ENCODE data around the gene LDLRAP1. TPM values are rescaled to one million over a fixed set of nuclear protein-coding genes. Genes with fewer than 3 reads are reported as not detected.
A peak's percentile ranks its signal among the peaks of the same experiment; 100 is the strongest.

The LDLRAP1 gene
- total and polyA plus RNA-seq, 7 experiments from 2014 or later = 28.1 to 853 (median 301) TPM

DNA sequence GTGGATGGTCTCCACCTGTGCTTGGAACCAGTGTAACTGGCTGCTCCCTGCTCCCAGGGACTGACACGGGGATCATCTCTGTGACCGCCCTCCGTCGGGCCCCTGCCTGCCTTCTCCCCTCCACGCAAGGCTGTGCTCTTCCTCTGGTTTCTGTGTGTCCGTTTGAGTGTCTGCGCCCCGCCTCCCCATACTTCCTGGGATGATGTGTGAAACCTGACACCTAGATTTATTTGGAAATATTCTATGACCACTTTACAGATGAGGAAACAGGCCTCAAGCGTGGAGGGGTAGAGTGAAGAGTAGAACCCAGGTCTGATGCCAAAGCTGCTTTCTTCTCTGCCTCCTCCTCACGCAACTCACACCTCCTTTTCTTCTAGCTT lies 24.3 kb downstream of the LDLRAP1 start:
- CTCF ChIA-PET = interaction anchor here (0.9 to 4.0 kb wide), 6 partner anchors 8 to 69 kb away, joined by 3 to 34 read pairs (median 4); partner anchors contain the start of gene LDLRAP1
- Mint-ChIP-seq H3K27ac (peak overlapping the region in 8 of 9 donors; percentile 88 to 98 (median 94)), H3K9me3 (no peaks in the 10 kb centered on the region), H3K27me3 (no peaks in the 10 kb centered on the region), H3K4me1 (peaks cover 34 to 80% (median 69%) of the 10 kb centered on the region in 7 donors), H3K4me3 (peak overlapping the region in 9 of 10 donors; percentile 36 to 99 (median 74)), H3K36me3 (peaks cover 14 to 44% (median 27%) of the 10 kb centered on the region in 5 donors)
- no peak for ATAC-seq
- H3K27ac ChIP-seq (ENCODE audit: low read depth, low read length) = peak overlapping the region; percentile 83
- peaks cover 0 to 54% (median 5%) of the 10 kb centered on the region in 3 experiments for H3K36me3 ChIP-seq (ENCODE audit: control insufficient read depth in 2 of 3, insufficient read depth in 3 of 3, low read length in 3 of 3)
- intact Hi-C loops (cut with micrococcal nuclease) = loop anchor here in 1 of 2 donors (10.0 kb wide), 3 partner anchors 643 to 1153 kb away; partner anchors contain the start of genes NIPAL3, SRRM1 and STPG1
- H3K27me3 ChIP-seq (ENCODE audit: control insufficient read depth in 2 of 2, insufficient read depth in 2 of 2, low read length in 2 of 2) = no peaks in the 10 kb centered on the region
- peaks cover 38 to 42% of the 10 kb centered on the region in 2 donors for H3K4me1 ChIP-seq (ENCODE audit: control insufficient read depth in 2 of 2, insufficient read depth in 2 of 2, low read length in 2 of 2)
- H3K4me3 ChIP-seq (ENCODE audit: low read length) = no peak overlapping the region
- no peaks in the 10 kb centered on the region for H3K9me3 ChIP-seq (ENCODE audit: control insufficient read depth in 2 of 3, low read length in 3 of 3)
- DNase-seq = no peak
- POLR2A ChIA-PET = interaction anchor here (1.1 to 15.3 kb wide), 7 partner anchors 11 to 253 kb away, joined by 3 to 442 read pairs (median 4); partner anchors contain the start of gene LDLRAP1

GRCh38 chr1:25568090-25568833 lies 24.9 kb downstream of the LDLRAP1 start:
- H3K9me3 Mint-ChIP-seq = no peaks in the 10 kb centered on the region
- Histone ChIP-seq H3K4me3 (ENCODE audit: low read length) (no peak overlapping the region), H3K9me3 (ENCODE audit: control insufficient read depth in 2 of 3, low read length in 3 of 3) (no peaks in the 10 kb centered on the region), H3K36me3 (ENCODE audit: control insufficient read depth in 2 of 3, insufficient read depth in 3 of 3, low read length in 3 of 3) (peaks cover 0 to 53% (median 5%) of the 10 kb centered on the region in 3 experiments), H3K27me3 (ENCODE audit: control insufficient read depth in 2 of 2, insufficient read depth in 2 of 2, low read length in 2 of 2) (no peaks in the 10 kb centered on the region), H3K27ac (ENCODE audit: low read depth, low read length) (peak overlapping the region; percentile 83), H3K4me1 (ENCODE audit: control insufficient read depth in 2 of 2, insufficient read depth in 2 of 2, low read length in 2 of 2) (peaks cover 34 to 47% of the 10 kb centered on the region in 2 donors)
- H3K27me3 Mint-ChIP-seq = no peaks in the 10 kb centered on the region
- H3K36me3 Mint-ChIP-seq = peaks cover 14 to 38% (median 21%) of the 10 kb centered on the region in 5 donors
- ChIA-PET POLR2A (interaction anchor here (1.3 to 15.3 kb wide), 5 partner anchors 12 to 252 kb away, joined by 3 to 442 read pairs (median 33); partner anchors contain the start of gene LDLRAP1), CTCF (interaction anchor here (0.9 to 4.0 kb wide), 6 partner anchors 8 to 69 kb away, joined by 3 to 34 read pairs (median 4); partner anchors contain the start of gene LDLRAP1)
- peaks cover 34 to 83% (median 74%) of the 10 kb centered on the region in 7 donors for H3K4me1 Mint-ChIP-seq
- intact Hi-C loops (cut with micrococcal nuclease) = loop anchor here in 1 of 2 donors (10.0 kb wide), 3 partner anchors 643 to 1153 kb away; partner anchors contain the start of genes NIPAL3, SRRM1 and STPG1
- no peak for DNase-seq
- no peak for ATAC-seq
- H3K27ac Mint-ChIP-seq = peak overlapping the region in 8 of 9 donors; percentile 88 to 98 (median 94)
- H3K4me3 Mint-ChIP-seq = peak overlapping the region in 9 of 10 donors; percentile 36 to 99 (median 74)

DNA sequence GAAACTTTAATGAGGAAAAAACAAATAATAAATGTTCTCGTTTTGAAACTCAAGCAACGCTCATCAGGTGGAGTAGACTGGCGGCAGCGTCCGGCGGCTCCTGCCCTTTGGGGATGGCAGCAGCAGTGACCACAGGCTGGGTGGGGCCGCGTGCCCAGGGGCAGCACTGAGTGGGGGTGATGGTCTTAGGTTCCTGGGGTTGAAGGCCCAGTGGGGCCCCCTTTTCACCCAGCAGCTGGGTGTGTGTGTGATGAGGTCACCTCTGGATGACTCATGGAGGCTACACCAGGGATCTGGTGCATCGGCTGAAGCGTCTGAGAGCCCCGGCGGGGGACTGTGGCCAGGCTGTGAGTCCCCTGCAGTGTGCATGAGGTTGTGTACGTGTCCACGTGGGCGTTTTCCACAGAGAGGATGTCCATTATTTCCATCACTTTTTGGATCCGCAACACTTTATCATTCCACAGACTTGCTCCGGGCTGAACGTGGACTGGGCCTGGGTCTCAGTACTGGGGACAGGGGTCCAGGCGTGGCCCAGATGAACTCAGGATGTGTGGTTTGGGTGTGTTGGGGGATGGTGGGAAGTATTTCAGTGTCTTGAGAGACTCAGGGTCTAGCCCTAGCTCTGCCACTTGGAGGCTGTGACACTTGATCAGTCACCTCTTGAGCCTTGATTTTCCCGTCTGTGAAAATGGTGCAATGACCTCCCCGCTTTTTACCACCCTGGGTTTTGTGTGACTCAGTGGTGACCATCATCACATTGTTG lies 25.6 kb downstream of the LDLRAP1 start:
- H3K27ac ChIP-seq (ENCODE audit: low read depth, low read length) = peak overlapping the region; percentile 83
- no peak overlapping the region for H3K4me3 ChIP-seq (ENCODE audit: low read length)
- H3K9me3 ChIP-seq (ENCODE audit: control insufficient read depth in 2 of 3, low read length in 3 of 3) = no peaks in the 10 kb centered on the region
- peaks cover 33 to 89% (median 78%) of the 10 kb centered on the region in 7 donors for H3K4me1 Mint-ChIP-seq
- peaks cover 14 to 36% (median 21%) of the 10 kb centered on the region in 5 donors for H3K36me3 Mint-ChIP-seq
- no peaks in the 10 kb centered on the region for H3K27me3 Mint-ChIP-seq
- intact Hi-C loops (cut with micrococcal nuclease) = loop anchor here in 1 of 2 donors (10.0 kb wide), 3 partner anchors 644 to 1154 kb away; partner anchors contain the start of genes NIPAL3, SRRM1 and STPG1
- peak overlapping the region in 8 of 10 donors; percentile 5 to 96 (median 45) for H3K4me3 Mint-ChIP-seq
- H3K9me3 Mint-ChIP-seq = no peaks in the 10 kb centered on the region
- H3K36me3 ChIP-seq (ENCODE audit: control insufficient read depth in 2 of 3, insufficient read depth in 3 of 3, low read length in 3 of 3) = peaks cover 0 to 45% (median 0%) of the 10 kb centered on the region in 3 experiments
- peaks cover 27 to 52% of the 10 kb centered on the region in 2 donors for H3K4me1 ChIP-seq (ENCODE audit: control insufficient read depth in 2 of 2, insufficient read depth in 2 of 2, low read length in 2 of 2)
- H3K27me3 ChIP-seq (ENCODE audit: control insufficient read depth in 2 of 2, insufficient read depth in 2 of 2, low read length in 2 of 2) = no peaks in the 10 kb centered on the region
- peak overlapping the region in 8 of 9 donors; percentile 51 to 98 (median 92) for H3K27ac Mint-ChIP-seq
- DNase-seq = no peak
- POLR2A ChIA-PET = interaction anchor here (0.7 to 11.3 kb wide), 7 partner anchors 8 to 206 kb away, joined by 3 to 137 read pairs (median 5); partner anchors contain the start of gene LDLRAP1
- no peak for ATAC-seq
- CTCF ChIA-PET = interaction anchor here (0.7 to 1.5 kb wide), 3 partner anchors 27 to 202 kb away, joined by 3 to 8 read pairs (median 4); no protein-coding TSS in a partner anchor

GRCh38 chr1:25569597-25570396 lies 26.4 kb downstream of the LDLRAP1 start:
- Mint-ChIP-seq H3K27me3 (no peaks in the 10 kb centered on the region), H3K9me3 (no peaks in the 10 kb centered on the region), H3K27ac (peak overlapping the region in 8 of 9 donors; percentile 51 to 98 (median 86)), H3K4me3 (peak overlapping the region in 8 of 10 donors; percentile 3 to 96 (median 42)), H3K36me3 (peaks cover 12 to 28% (median 18%) of the 10 kb centered on the region in 5 donors), H3K4me1 (peaks cover 26 to 95% (median 85%) of the 10 kb centered on the region in 7 donors)
- Histone ChIP-seq H3K27ac (ENCODE audit: low read depth, low read length) (peak overlapping the region; percentile 83), H3K4me1 (ENCODE audit: control insufficient read depth in 2 of 2, insufficient read depth in 2 of 2, low read length in 2 of 2) (peaks cover 19 to 52% of the 10 kb centered on the region in 2 donors), H3K9me3 (ENCODE audit: control insufficient read depth in 2 of 3, low read length in 3 of 3) (no peaks in the 10 kb centered on the region), H3K27me3 (ENCODE audit: control insufficient read depth in 2 of 2, insufficient read depth in 2 of 2, low read length in 2 of 2) (no peaks in the 10 kb centered on the region), H3K36me3 (ENCODE audit: control insufficient read depth in 2 of 3, insufficient read depth in 3 of 3, low read length in 3 of 3) (peaks cover 0 to 37% (median 0%) of the 10 kb centered on the region in 3 experiments), H3K4me3 (ENCODE audit: low read length) (no peak overlapping the region)
- no peak for DNase-seq
- intact Hi-C loops (cut with micrococcal nuclease) = loop anchor here in 1 of 2 donors (10.0 kb wide), 3 partner anchors 645 to 1155 kb away; partner anchors contain the start of genes NIPAL3, SRRM1 and STPG1
- CTCF ChIA-PET = interaction anchor here (0.6 to 1.5 kb wide), 5 partner anchors 27 to 231 kb away, joined by 3 to 8 read pairs (median 3); no protein-coding TSS in a partner anchor
- POLR2A ChIA-PET = interaction anchor here (0.7 to 11.3 kb wide), 10 partner anchors 9 to 205 kb away, joined by 3 to 137 read pairs (median 6); partner anchors contain the start of gene LDLRAP1
- no peak for ATAC-seq

- DNase-seq = no peak
- intact Hi-C loops (cut with micrococcal nuclease) = no loop called here
- Histone ChIP-seq H3K36me3 (ENCODE audit: control insufficient read depth in 2 of 3, insufficient read depth in 3 of 3, low read length in 3 of 3) (peaks cover 0 to 34% (median 0%) of the 10 kb centered on the region in 3 experiments), H3K4me1 (ENCODE audit: control insufficient read depth in 2 of 2, insufficient read depth in 2 of 2, low read length in 2 of 2) (peaks cover 8 to 46% of the 10 kb centered on the region in 2 donors), H3K4me3 (ENCODE audit: low read length) (no peak overlapping the region), H3K27ac (ENCODE audit: low read depth, low read length) (peak overlapping the region; percentile 62), H3K27me3 (ENCODE audit: control insufficient read depth in 2 of 2, insufficient read depth in 2 of 2, low read length in 2 of 2) (no peaks in the 10 kb centered on the region), H3K9me3 (ENCODE audit: control insufficient read depth in 2 of 3, low read length in 3 of 3) (no peaks in the 10 kb centered on the region)
- ATAC-seq = no peak
- H3K4me1 Mint-ChIP-seq = peaks cover 17 to 86% (median 77%) of the 10 kb centered on the region in 7 donors
- ChIA-PET CTCF (interaction anchor here (0.6 to 1.7 kb wide), 5 partner anchors 17 to 230 kb away, joined by 3 to 8 read pairs (median 6); no protein-coding TSS in a partner anchor), POLR2A (interaction anchor here (1.0 to 11.3 kb wide), 12 partner anchors 9 to 231 kb away, joined by 3 to 137 read pairs (median 11); partner anchors contain the start of gene LDLRAP1)
- H3K27me3 Mint-ChIP-seq = no peaks in the 10 kb centered on the region
- peak overlapping the region in 7 of 9 donors; percentile 71 to 97 (median 91) for H3K27ac Mint-ChIP-seq
- peaks cover 7 to 20% (median 13%) of the 10 kb centered on the region in 5 donors for H3K36me3 Mint-ChIP-seq
- H3K9me3 Mint-ChIP-seq = no peaks in the 10 kb centered on the region
- H3K4me3 Mint-ChIP-seq = no peak overlapping the region
These were observed 27.6 kb downstream of the LDLRAP1 start for GRCh38 chr1:25570798-25571521.

Data from naive thymus-derived CD4-positive, alpha-beta T cell (primary cell).